Heart left ventricle (tissue), 13 donors: Measurements from ENCODE around the gene DOP1A.

ENCODE experiments used
- POLR2A ChIP-seq, 2 donors: fragments of 450-650 bp; IDR thresholded peaks; one replicate each; pipeline ENCODE4 v1.6.1; 2017; ENCODE audit warnings: antibody characterized with exemption in 2 of 2, mild to moderate bottlenecking in 2 of 2, moderate library complexity in 2 of 2
- TF ChIP-seq, protein P1 (sequence below), 12 donors: fragments of 200-600 bp; sonication (generic) in 4 of 12; IDR thresholded peaks; one replicate each; pipeline versions ENCODE4 v1.5.0 to v1.8.0; 2018 to 2022; ENCODE audit warnings: antibody characterized with exemption in 12 of 12, mild to moderate bottlenecking in 5 of 12
- donor health status: ischemic (EF 13 %, LVEDD 7.1; RV severe dilation, severe dysfunction).
- donor health status: DM: no; HTN: yes; CAD: no.
- donor health status: DM: no; HTN: no; CAD: no.
- donor health status: ischemic (EF 25% LVEDD 6.9; RV normal size, moderate dysfunction).
- donor health status: ischemic (EF 25% LVEDD 5.7; RV mildly dilated, moderate dysfunction).
- donor health status: ischemic (EF 35%, LVEDD 5.7; RV mildly dilated, moderate dysfunction).
- donor health status: nonischemic (EF 11% LVEDD 7.7; RV severe dilation, severe dysfunction).
- donor health status: DM: yes; HTN: yes; CAD: no.
- donor health status: PGD.
- donor health status: ischemic (EF 29% LVEDD 5.4; RV normal size, mild dysfunction).
- donor health status: nonischemic (EF 23%, LVEDD 6.1; RV moderate dilation, normal function).

DNA sequence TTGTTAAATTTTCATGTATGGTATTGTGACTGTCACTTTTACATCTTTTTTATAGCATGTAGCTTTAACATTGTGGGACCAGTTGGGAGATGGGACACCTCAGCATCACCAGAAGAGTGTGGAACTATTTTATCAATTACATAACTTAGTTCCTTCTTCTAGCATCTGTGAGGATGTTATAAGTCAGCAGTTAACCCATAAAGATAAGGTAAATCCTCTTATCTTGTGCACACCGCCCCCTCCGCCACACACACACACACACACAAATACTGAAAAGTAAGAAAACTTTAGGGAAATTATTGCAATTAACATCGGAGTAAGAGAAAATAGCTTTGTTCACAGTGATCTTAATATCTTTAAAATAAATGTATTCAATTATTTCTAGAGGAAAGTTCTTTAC, 64.7 kb downstream of the DOP1A start:
- TF ChIP-seq, protein P1, sequence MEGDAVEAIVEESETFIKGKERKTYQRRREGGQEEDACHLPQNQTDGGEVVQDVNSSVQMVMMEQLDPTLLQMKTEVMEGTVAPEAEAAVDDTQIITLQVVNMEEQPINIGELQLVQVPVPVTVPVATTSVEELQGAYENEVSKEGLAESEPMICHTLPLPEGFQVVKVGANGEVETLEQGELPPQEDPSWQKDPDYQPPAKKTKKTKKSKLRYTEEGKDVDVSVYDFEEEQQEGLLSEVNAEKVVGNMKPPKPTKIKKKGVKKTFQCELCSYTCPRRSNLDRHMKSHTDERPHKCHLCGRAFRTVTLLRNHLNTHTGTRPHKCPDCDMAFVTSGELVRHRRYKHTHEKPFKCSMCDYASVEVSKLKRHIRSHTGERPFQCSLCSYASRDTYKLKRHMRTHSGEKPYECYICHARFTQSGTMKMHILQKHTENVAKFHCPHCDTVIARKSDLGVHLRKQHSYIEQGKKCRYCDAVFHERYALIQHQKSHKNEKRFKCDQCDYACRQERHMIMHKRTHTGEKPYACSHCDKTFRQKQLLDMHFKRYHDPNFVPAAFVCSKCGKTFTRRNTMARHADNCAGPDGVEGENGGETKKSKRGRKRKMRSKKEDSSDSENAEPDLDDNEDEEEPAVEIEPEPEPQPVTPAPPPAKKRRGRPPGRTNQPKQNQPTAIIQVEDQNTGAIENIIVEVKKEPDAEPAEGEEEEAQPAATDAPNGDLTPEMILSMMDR (IDR thresholded peaks at IDR 0.05) = no peak
- TF ChIP-seq POLR2A (IDR thresholded peaks at IDR 0.05) = no peak
